T-cell (primary cell): ENCODE results near the gene PGAM2. TPM values are rescaled to one million over a fixed set of nuclear protein-coding genes. Genes with fewer than 3 reads are reported as not detected.

Experiments
- ATAC-seq, 4 experiments: fragments of 200-7000 bp in 3 of 4; fragments of 150-1000 bp in 1 of 4; cut with Tn5 transposase; replicated peaks in 1 of 4; 1 replicate in 3 of 4; 2 replicates in 1 of 4; pipeline ENCODE4 v1.10.0; 2021; ENCODE audit warnings: moderate library complexity in 3 of 4, mild to moderate bottlenecking in 2 of 4, moderate number of reproducible peaks in 1 of 4
- CTCF ChIA-PET, 2 donors: fragments of 300-600 bp; sonication (Branson Sonifier 250); formaldehyde crosslinking; loops; one replicate each; lab custom pipeline; 2022; ENCODE audit warnings: antibody characterized with exemption in 2 of 2; lab: Charles Lee
- POLR2A ChIA-PET, 2 donors: fragments of 300-600 bp; sonication (Branson Sonifier 250); formaldehyde crosslinking; loops; one replicate each; lab custom pipeline; 2022; ENCODE audit warnings: antibody characterized with exemption in 2 of 2; lab: Charles Lee
- DNase-seq, 35 experiments: peaks; one replicate each; pipeline versions ENCODE4 v3.0.0 to v3.0.0-alpha.2; 2013 to 2023
- H3K27ac ChIP-seq: one replicate; pipeline ENCODE4 v1.5.1; 2013; ENCODE audit warnings: low read length
- H3K27me3 ChIP-seq, 2 experiments: replicated peaks in 1 of 2; 1 replicate in 1 of 2; 2 replicates in 1 of 2; pipeline versions ENCODE4 v1.6.1 to v1.7.0; 2013; ENCODE audit warnings: low read length in 1 of 2, mixed read lengths in 1 of 2; ENCODE audit not compliant: control insufficient read depth in 2 of 2, insufficient read depth in 2 of 2; ENCODE audit errors: extremely low read depth in 1 of 2
- H3K36me3 ChIP-seq, 2 donors: 1 replicate in 1 of 2; 2 replicates in 1 of 2; pipeline versions ENCODE4 v1.6.1 to v1.7.0; 2013; ENCODE audit warnings: low read length in 1 of 2; ENCODE audit not compliant: control insufficient read depth in 2 of 2, insufficient read depth in 1 of 2; ENCODE audit errors: extremely low read depth in 1 of 2
- H3K4me1 ChIP-seq, 2 experiments: 1 replicate in 1 of 2; 2 replicates in 1 of 2; pipeline versions ENCODE4 v1.6.1 to v1.7.0; 2013; ENCODE audit warnings: low read length in 2 of 2, mixed read lengths in 1 of 2; ENCODE audit not compliant: insufficient read depth in 2 of 2, control insufficient read depth in 1 of 2; ENCODE audit errors: extremely low read depth in 1 of 2
- H3K4me3 ChIP-seq, 2 donors: 1 replicate in 1 of 2; 2 replicates in 1 of 2; pipeline versions ENCODE4 v1.5.1 to v1.7.0; 2013; ENCODE audit warnings: mild to moderate bottlenecking in 2 of 2, low read length in 1 of 2, moderate library complexity in 1 of 2; ENCODE audit not compliant: control insufficient read depth in 1 of 2; ENCODE audit errors: extremely low read depth in 1 of 2
- H3K9me3 ChIP-seq: 2 replicates; pipeline ENCODE4 v1.7.0; 2013
- H3K27ac Mint-ChIP-seq, 2 donors: one replicate each; pipeline ENCODE4 v1.8.0; 2020 to 2021; ENCODE audit warnings: mild to moderate bottlenecking in 2 of 2, mixed read lengths in 2 of 2
- H3K27me3 Mint-ChIP-seq, 2 donors: one replicate each; pipeline ENCODE4 v1.8.0; 2021 to 2022; ENCODE audit warnings: mixed read lengths in 2 of 2
- H3K36me3 Mint-ChIP-seq: one replicate; pipeline ENCODE4 v1.8.0; 2021; ENCODE audit warnings: mixed read lengths
- H3K4me1 Mint-ChIP-seq, 3 donors: one replicate each; pipeline ENCODE4 v1.8.0; 2020 to 2022; ENCODE audit warnings: mixed read lengths in 3 of 3, mild to moderate bottlenecking in 1 of 3
- H3K4me3 Mint-ChIP-seq, 3 donors: one replicate each; pipeline ENCODE4 v1.8.0; 2020 to 2022; ENCODE audit warnings: mild to moderate bottlenecking in 3 of 3, mixed read lengths in 3 of 3, moderate library complexity in 3 of 3
- H3K9me3 Mint-ChIP-seq, 3 donors: one replicate each; pipeline ENCODE4 v1.8.0; 2020 to 2022; ENCODE audit warnings: mixed read lengths in 3 of 3
- WGBS: methylation state at CpG from one replicate; pipeline ENCODE4 v1.1.5; 2013; ENCODE audit warnings: missing lambda C conversion rate; ENCODE audit not compliant: insufficient coverage; 5-methylcytosine and 5-hydroxymethylcytosine counted together
- total RNA-seq, 35 experiments: library from RNA in 6 of 35; stranded (reverse) in 6 of 35; fragments of 120-200 nt in 1 of 35; gene quantifications; one replicate each; pipeline versions ENCODE4 v1.2.1 to v1.2.4 and lab custom pipeline; 2013 to 2026

The PGAM2 gene
- total RNA-seq = 1 to 10 TPM; 1.1 to 2.9 (median 1.7) TPM
- total RNA-seq (2013) = 1.6 TPM
- 0 to 0.92 (median 0.25) reads per million in 29 experiments for total RNA-seq (lab: John Stamatoyannopoulos, UW)

- Histone ChIP-seq H3K36me3 (peaks cover 2 to 13% of the 10 kb centered on the region in 2 donors), H3K4me3 (no peak within 1 kb of the TSS), H3K27ac (no peak within 1 kb of the TSS), H3K9me3 (no peaks in the 10 kb centered on the region), H3K4me1 (peaks cover 0 to 37% of the 10 kb centered on the region in 2 experiments), H3K27me3 (peaks cover 0 to 6% of the 10 kb centered on the region in 2 experiments)
- peaks cover 6% of the 10 kb centered on the region for H3K36me3 Mint-ChIP-seq
- peak within 1 kb of the TSS; percentile 43 to 66 for H3K27ac Mint-ChIP-seq
- H3K4me3 Mint-ChIP-seq = peak within 1 kb of the TSS in 1 of 3 donors; percentile 24
- 27% methylated on average over 7 of the region's 14 CpGs for WGBS
- CTCF ChIA-PET = interaction anchor here in 1 of 2 donors (0.6 kb wide), 1 partner anchor 548 kb away, joined by 3 read pairs; no protein-coding TSS in a partner anchor
- no peaks in the 10 kb centered on the region for H3K27me3 Mint-ChIP-seq
- POLR2A ChIA-PET = interaction anchor here in 1 of 2 donors (0.7 kb wide), 1 partner anchor 100 kb away, joined by 3 read pairs; no protein-coding TSS in a partner anchor
- peaks cover 27 to 38% (median 29%) of the 10 kb centered on the region in 3 donors for H3K4me1 Mint-ChIP-seq
- H3K9me3 Mint-ChIP-seq = peaks cover 0 to 3% (median 0%) of the 10 kb centered on the region in 3 donors
- DNase-seq = no peak
- ATAC-seq = peak in 3 of 4 experiments; percentile 20 to 62 (median 23)
Measured at GRCh38 chr7:44065431-44066110, at the start of gene PGAM2. PGAM2 (minus strand) TSS chr7:44065567; CDS start chr7:44065529, 38 bp downstream.

DNA sequence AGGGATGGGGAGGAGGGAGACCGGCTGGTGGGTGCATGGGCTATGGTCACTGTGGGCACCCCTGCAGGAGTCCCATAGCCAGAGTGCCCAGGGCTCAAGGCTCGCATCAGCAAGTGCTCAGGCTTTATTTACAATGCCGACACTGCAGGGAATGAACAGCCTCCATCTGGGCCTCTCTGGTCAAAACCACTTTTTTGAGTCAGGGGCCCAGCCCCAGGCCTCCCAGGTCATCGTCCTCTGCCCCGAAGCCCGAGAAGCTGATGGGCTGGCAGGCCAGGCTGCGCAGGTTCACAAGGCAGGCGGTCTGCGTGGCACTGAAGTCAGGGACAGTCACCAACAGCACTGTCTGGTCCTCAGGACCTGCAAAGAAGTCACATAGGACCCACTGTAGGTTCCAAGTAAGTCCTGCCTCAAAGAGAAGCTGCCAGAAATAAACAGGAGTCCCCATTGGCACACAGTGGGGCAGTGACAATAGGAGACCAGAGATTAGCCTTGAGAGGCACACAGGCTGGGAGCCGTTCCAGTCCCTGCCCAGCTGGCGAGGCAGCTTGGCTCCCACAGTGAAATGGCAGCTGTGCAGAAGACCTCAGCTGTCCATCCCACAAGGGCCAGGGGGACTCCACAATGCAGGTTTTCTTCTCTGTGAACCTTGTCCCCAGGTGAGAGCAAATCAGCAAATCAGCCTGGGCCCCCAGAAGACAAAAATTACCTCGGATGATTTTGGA, 49.4 kb upstream of the PGAM2 start:
- Mint-ChIP-seq H3K4me3 (no peak overlapping the region), H3K4me1 (peaks cover 7 to 8% (median 7%) of the 10 kb centered on the region in 3 donors), H3K9me3 (no peaks in the 10 kb centered on the region), H3K36me3 (peaks cover 27% of the 10 kb centered on the region), H3K27ac (no peak overlapping the region), H3K27me3 (no peaks in the 10 kb centered on the region)
- ChIA-PET CTCF (no interaction called here), POLR2A (no interaction called here)
- no peaks in the 10 kb centered on the region for H3K27me3 ChIP-seq
- ATAC-seq (no peak), DNase-seq (no peak)
- H3K36me3 ChIP-seq = peaks cover 24 to 29% of the 10 kb centered on the region in 2 donors
- 94% methylated on average over 12 of the region's 12 CpGs for WGBS
- H3K4me1 ChIP-seq = no peaks in the 10 kb centered on the region
- H3K9me3 ChIP-seq = no peaks in the 10 kb centered on the region
- no peak overlapping the region for H3K27ac ChIP-seq
- H3K4me3 ChIP-seq = no peak overlapping the region

GRCh38 chr7:44113764-44114354, 48.5 kb upstream of the PGAM2 start:
- no peaks in the 10 kb centered on the region for H3K9me3 Mint-ChIP-seq
- H3K4me1 Mint-ChIP-seq = no peaks in the 10 kb centered on the region
- POLR2A ChIA-PET = no interaction called here
- Histone ChIP-seq H3K36me3 (peaks cover 17 to 23% of the 10 kb centered on the region in 2 donors), H3K27ac (no peak overlapping the region), H3K27me3 (peaks cover 0 to 3% of the 10 kb centered on the region in 2 experiments), H3K9me3 (no peaks in the 10 kb centered on the region), H3K4me1 (no peaks in the 10 kb centered on the region), H3K4me3 (no peak overlapping the region)
- 96% methylated on average over 16 of the region's 24 CpGs for WGBS
- no peak overlapping the region for H3K4me3 Mint-ChIP-seq
- ATAC-seq = no peak
- no peaks in the 10 kb centered on the region for H3K27me3 Mint-ChIP-seq
- H3K36me3 Mint-ChIP-seq = peaks cover 22% of the 10 kb centered on the region
- H3K27ac Mint-ChIP-seq = no peak overlapping the region
- CTCF ChIA-PET = no interaction called here
- DNase-seq = no peak

DNA sequence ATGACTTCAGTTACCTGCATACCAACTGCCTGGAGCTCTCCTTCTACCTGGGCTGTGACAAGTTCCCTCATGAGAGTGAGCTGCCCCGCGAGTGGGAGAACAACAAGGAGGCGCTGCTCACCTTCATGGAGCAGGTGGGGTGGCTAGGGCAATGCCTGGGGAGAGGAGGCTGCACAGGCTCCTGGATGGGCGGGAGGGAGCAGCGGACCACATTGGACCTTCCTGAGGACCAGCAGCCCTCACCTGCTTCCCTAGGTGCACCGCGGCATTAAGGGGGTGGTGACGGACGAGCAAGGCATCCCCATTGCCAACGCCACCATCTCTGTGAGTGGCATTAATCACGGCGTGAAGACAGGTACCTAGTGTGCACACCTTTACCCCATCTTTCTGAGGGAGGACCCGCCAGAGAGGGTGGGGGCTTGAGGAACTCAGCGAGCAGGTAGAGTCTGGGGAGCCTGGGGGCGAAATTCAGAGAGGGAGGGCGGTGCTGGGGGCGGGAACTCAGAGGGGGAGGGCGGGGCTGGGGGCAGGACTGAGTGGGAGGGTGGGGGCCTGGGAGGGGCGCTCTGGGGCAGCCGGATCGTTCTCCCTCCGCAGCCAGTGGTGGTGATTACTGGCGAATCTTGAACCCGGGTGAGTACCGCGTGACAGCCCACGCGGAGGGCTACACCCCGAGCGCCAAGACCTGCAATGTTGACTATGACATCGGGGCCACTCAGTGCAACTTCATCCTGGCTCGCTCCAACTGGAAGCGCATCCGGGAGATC, 47.8 kb upstream of the PGAM2 start:
- no peaks in the 10 kb centered on the region for H3K27me3 Mint-ChIP-seq
- ATAC-seq (no peak), DNase-seq (no peak)
- no peaks in the 10 kb centered on the region for H3K9me3 Mint-ChIP-seq
- Histone ChIP-seq H3K9me3 (no peaks in the 10 kb centered on the region), H3K27ac (no peak overlapping the region), H3K27me3 (peaks cover 0 to 7% of the 10 kb centered on the region in 2 experiments), H3K4me1 (no peaks in the 10 kb centered on the region), H3K4me3 (no peak overlapping the region), H3K36me3 (peaks cover 20 to 23% of the 10 kb centered on the region in 2 donors)
- no peak overlapping the region for H3K4me3 Mint-ChIP-seq
- H3K4me1 Mint-ChIP-seq = no peaks in the 10 kb centered on the region
- H3K27ac Mint-ChIP-seq = no peak overlapping the region
- ChIA-PET CTCF (no interaction called here), POLR2A (no interaction called here)
- peaks cover 17% of the 10 kb centered on the region for H3K36me3 Mint-ChIP-seq
- 99% methylated on average over 11 of the region's 34 CpGs for WGBS

GRCh38 chr7:44112231-44112996, 47.0 kb upstream of the PGAM2 start:
- Mint-ChIP-seq H3K27ac (no peak overlapping the region), H3K27me3 (peaks cover 0 to under 1% of the 10 kb centered on the region in 2 donors), H3K36me3 (peaks cover 13% of the 10 kb centered on the region), H3K9me3 (no peaks in the 10 kb centered on the region), H3K4me1 (no peaks in the 10 kb centered on the region), H3K4me3 (no peak overlapping the region)
- Histone ChIP-seq H3K4me1 (no peaks in the 10 kb centered on the region), H3K4me3 (no peak overlapping the region), H3K9me3 (no peaks in the 10 kb centered on the region), H3K27me3 (peaks cover 0 to 9% of the 10 kb centered on the region in 2 experiments), H3K36me3 (peaks cover 20% of the 10 kb centered on the region in 2 donors), H3K27ac (no peak overlapping the region)
- no peak for DNase-seq
- WGBS = 93% methylated on average over 37 of the region's 41 CpGs
- POLR2A ChIA-PET = no interaction called here
- no peak for ATAC-seq
- CTCF ChIA-PET = no interaction called here
